ENCODE data around the gene ISG15.

GRCh38 chr1:1058088-1058905 is 45.0 kb downstream of the ISG15 start:
- no peak for TF ChIP-seq CTCF (IDR thresholded peaks at IDR 0.05; ENCODE audit: poor library complexity)
- no peak for TF ChIP-seq EZH2 (IDR thresholded peaks at IDR 0.05; ENCODE audit: borderline replicate concordance)

Measured in hepatocyte (in vitro differentiated cells).